C4-2B (cell line): ENCODE results near the gene PDGFRB.

Source experiments
- H3K27ac ChIP-seq: fragments of 450-650 bp; 2 replicates; pipeline ENCODE4 v1.5.1; 2017
- CTCF ChIP-seq: fragments of 450-650 bp; conservative IDR thresholded peaks from 2 replicates; pipeline ENCODE4 v1.5.1; 2017; ENCODE audit warnings: mild to moderate bottlenecking
- ZFX ChIP-seq: fragments of 450-650 bp; IDR thresholded peaks from 2 replicates; pipeline ENCODE4 v1.6.1; 2017

PDGFRB gene

GRCh38 chr5:150107909-150108447 is 47.7 kb downstream of the PDGFRB start:
- no peak overlapping the region for H3K27ac ChIP-seq
- TF ChIP-seq ZFX (no peak), CTCF (no peak)

GRCh38 chr5:150106674-150107426 is 48.8 kb downstream of the PDGFRB start:
- H3K27ac ChIP-seq, result no peak overlapping the region
- TF ChIP-seq ZFX, result no peak

GRCh38 chr5:150105928-150106615 is 49.6 kb downstream of the PDGFRB start:
- no peak overlapping the region for H3K27ac ChIP-seq
- TF ChIP-seq ZFX, result no peak
- no peak for TF ChIP-seq CTCF

GRCh38 chr5:150104550-150104870 is 51.1 kb downstream of the PDGFRB start:
- TF ChIP-seq CTCF (no peak), ZFX (no peak)
- H3K27ac ChIP-seq, result no peak overlapping the region

GRCh38 chr5:150103678-150104549 is 51.7 kb downstream of the PDGFRB start:
- no peak overlapping the region for H3K27ac ChIP-seq
- TF ChIP-seq ZFX (no peak), CTCF (no peak)

- no peak for TF ChIP-seq CTCF
- no peak for TF ChIP-seq ZFX
- H3K27ac ChIP-seq, result no peak overlapping the region
Measured at GRCh38 chr5:150101023-150101422, 54.6 kb downstream of the PDGFRB start.

- TF ChIP-seq CTCF (no peak), ZFX (no peak)
- H3K27ac ChIP-seq, result no peak overlapping the region
Measured at GRCh38 chr5:150097152-150097551, 58.5 kb downstream of the PDGFRB start.
